Brain microvascular endothelial cell (primary cell): ENCODE data around the gene MAGED2.
"Not testable (repeated sequence)": the region's sequence is repeated elsewhere in the genome, so short reads cannot be mapped to it uniquely, and the experiment has no call there.

Source experiments
- DNase-seq: peaks from one replicate; pipeline ENCODE4 v3.0.0-alpha.2; 2020
- H3K27ac ChIP-seq: fragments of 250-450 bp; sonication (Bioruptor Pico); 2 replicates; pipeline ENCODE4 v1.5.1; 2020; ENCODE audit warnings: mild to moderate bottlenecking, moderate library complexity
- H3K27me3 ChIP-seq: fragments of 250-450 bp; sonication (Bioruptor Pico); replicated peaks from 2 replicates; pipeline ENCODE4 v1.5.1; 2020; ENCODE audit warnings: mild to moderate bottlenecking
- H3K36me3 ChIP-seq: fragments of 250-450 bp; sonication (Bioruptor Pico); replicated peaks from 2 replicates; pipeline ENCODE4 v1.5.1; 2020; ENCODE audit warnings: mild to moderate bottlenecking
- H3K4me3 ChIP-seq: 2 replicates; pipeline ENCODE4 v1.5.1; 2011; ENCODE audit warnings: low read depth, mild to moderate bottlenecking, control low read depth, low read length, moderate library complexity
- in situ Hi-C: cut with HindIII; loops from 2 replicates; pipeline ENCODE4 v1.10.0; 2017; ENCODE audit warnings: low sequenced_read_pairs, low pct_ligation_motif_present
- TF ChIP-seq, protein P1 (sequence below): IDR thresholded peaks from 2 replicates; pipeline ENCODE4 v1.5.1; 2011; ENCODE audit warnings: low read depth, mild to moderate bottlenecking, moderate library complexity, low read length, control low read depth, inconsistent platforms; ENCODE audit errors: missing control alignments

Gene MAGED2

DNA sequence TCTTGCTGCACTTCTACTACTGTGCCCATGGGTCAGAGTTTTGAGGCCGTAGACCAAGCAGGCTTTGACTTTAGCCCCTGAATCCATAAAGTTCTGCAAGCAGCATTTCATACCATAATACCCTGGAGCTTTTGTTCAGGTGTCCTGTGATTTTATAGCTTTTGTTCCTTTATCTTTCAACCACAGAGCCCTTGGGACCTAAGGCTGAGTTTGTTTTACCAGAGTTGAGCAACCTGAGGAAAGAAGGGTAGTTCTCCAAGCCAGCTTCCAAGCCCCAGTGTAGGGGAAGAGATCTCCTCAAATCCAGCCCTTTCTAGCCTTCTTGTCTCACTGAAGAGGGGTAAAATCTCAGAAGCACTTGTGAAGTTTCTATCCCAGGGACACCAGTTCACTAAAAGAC lies 35.1 kb downstream of the MAGED2 start:
- no peaks in the 10 kb centered on the region for H3K36me3 ChIP-seq
- H3K4me3 ChIP-seq, result no peak overlapping the region
- no peak for DNase-seq
- H3K27ac ChIP-seq, result no peak overlapping the region
- no peaks in the 10 kb centered on the region for H3K27me3 ChIP-seq
- in situ Hi-C loops, result no loop called here
- TF ChIP-seq, protein P1, sequence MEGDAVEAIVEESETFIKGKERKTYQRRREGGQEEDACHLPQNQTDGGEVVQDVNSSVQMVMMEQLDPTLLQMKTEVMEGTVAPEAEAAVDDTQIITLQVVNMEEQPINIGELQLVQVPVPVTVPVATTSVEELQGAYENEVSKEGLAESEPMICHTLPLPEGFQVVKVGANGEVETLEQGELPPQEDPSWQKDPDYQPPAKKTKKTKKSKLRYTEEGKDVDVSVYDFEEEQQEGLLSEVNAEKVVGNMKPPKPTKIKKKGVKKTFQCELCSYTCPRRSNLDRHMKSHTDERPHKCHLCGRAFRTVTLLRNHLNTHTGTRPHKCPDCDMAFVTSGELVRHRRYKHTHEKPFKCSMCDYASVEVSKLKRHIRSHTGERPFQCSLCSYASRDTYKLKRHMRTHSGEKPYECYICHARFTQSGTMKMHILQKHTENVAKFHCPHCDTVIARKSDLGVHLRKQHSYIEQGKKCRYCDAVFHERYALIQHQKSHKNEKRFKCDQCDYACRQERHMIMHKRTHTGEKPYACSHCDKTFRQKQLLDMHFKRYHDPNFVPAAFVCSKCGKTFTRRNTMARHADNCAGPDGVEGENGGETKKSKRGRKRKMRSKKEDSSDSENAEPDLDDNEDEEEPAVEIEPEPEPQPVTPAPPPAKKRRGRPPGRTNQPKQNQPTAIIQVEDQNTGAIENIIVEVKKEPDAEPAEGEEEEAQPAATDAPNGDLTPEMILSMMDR, result no peak

DNA sequence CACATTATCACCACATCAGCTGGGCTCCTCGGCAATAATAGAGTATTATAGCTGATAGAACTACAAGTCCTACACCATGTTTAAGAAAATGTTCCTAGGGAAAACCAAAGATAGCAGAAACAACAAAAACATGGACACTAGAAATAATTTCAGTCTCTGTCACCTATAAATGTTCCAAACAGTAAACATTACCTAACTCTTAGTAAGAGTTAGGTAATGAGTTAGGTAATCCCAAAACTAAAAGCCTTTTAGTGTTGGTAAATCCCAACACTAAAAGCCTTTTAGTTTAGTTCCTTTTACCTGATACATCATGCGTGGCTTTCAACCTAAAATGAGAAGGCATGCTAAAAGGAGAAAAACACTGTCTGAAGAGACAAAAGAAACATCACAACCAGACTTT lies 35.5 kb downstream of the MAGED2 start:
- no peak overlapping the region for H3K27ac ChIP-seq
- DNase-seq, result no peak
- no peaks in the 10 kb centered on the region for H3K36me3 ChIP-seq
- H3K4me3 ChIP-seq, result no peak overlapping the region
- TF ChIP-seq, protein P1, result no peak
- H3K27me3 ChIP-seq, result no peaks in the 10 kb centered on the region
- in situ Hi-C loops, result no loop called here

DNA sequence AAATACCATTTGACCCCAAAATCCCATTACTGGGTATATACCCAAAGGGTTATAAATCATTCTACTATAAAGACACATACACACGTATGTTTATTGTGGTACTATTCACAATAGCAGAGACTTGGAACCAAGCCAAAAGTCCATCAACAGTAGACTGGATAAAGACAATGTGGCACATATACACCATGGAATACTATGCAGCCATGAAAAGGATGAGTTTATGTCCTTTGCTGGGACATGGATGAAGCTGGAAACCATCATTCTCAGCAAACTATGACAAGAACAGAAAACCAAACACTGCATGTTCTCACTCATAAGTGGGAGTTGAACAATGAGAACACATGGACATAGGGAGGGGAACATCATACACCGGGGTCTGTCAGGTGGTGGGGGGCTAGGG lies 40.2 kb downstream of the MAGED2 start:
- H3K27ac ChIP-seq, H3K4me3 ChIP-seq, in situ Hi-C loops, H3K27me3 ChIP-seq, H3K36me3 ChIP-seq, DNase-seq: not testable (repeated sequence)

DNA sequence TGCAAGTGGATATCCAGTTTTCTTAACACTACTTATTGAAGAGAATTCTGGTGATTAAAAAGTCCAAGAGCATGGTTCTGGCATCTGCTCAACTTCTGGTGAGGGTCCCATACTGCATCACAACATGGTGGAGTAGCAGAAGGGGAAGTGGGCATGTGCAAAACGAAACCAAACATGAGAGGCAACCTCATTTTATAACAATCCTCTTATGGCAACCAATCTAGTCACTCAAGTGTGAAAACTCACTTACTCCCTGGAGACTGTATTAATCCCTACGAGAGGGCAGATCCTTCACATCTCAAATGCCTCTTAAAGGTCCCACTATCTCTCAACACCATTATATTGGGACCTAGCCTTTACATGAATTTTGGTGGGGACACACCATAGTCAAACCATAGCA lies 57.7 kb downstream of the MAGED2 start:
- no peaks in the 10 kb centered on the region for H3K27me3 ChIP-seq
- H3K4me3 ChIP-seq, result no peak overlapping the region
- H3K27ac ChIP-seq, result no peak overlapping the region
- no peaks in the 10 kb centered on the region for H3K36me3 ChIP-seq
- DNase-seq, result no peak
- in situ Hi-C loops, result no loop called here
- TF ChIP-seq, protein P1, result no peak
